Fibroblast of lung (primary cell): Measurements from ENCODE around the gene NTRK2.

Source experiments
- EZH2 ChIP-seq: IDR thresholded peaks from 2 replicates; pipeline ENCODE4 v1.5.1; 2012; ENCODE audit warnings: low read length, control low read depth, mild to moderate bottlenecking; ENCODE audit errors: missing control alignments
- TF ChIP-seq, protein P1 (sequence below), 2 donors: IDR thresholded peaks in 1 of 2; conservative IDR thresholded peaks in 1 of 2; 1 replicate in 1 of 2; 2 replicates in 1 of 2; pipeline ENCODE4 v1.5.1; 2011 to 2012; ENCODE audit warnings: low read length in 2 of 2, control low read depth in 1 of 2, inconsistent platforms in 1 of 2, low read depth in 1 of 2, mild to moderate bottlenecking in 1 of 2

DNA sequence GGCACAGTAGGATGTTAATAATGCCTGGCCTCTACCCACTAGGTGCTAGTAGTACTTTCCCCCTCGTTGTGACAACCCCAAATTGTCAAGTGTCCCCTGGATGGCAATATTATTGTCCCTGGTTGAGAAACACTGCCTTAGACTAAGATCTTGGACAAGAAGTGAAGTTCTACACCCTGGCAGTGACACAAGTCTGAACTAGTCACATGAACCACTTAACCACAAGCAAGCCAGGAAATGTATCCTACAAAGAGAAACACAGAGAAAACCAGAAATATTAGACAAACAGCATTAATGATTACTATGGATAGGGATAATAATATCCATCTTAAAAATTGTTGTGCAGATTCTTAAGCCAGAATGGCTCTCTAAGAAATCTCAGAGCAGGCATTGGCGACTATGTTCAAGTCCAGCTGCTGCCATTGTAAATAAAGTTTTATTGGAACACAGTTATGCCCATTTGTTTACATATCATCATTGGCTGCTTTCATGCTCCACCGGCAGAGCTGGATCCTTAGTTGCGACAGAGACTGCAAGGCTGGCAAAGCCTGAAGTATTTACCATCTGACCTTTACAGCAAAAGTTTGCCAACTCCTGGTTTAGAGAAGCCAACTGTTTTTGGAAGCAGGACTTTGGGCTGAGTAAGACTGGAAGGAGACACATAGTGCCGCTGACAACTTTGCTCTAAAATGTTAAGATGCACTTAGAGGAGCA lies 80.8 kb downstream of the NTRK2 start:
- TF ChIP-seq, protein P1, sequence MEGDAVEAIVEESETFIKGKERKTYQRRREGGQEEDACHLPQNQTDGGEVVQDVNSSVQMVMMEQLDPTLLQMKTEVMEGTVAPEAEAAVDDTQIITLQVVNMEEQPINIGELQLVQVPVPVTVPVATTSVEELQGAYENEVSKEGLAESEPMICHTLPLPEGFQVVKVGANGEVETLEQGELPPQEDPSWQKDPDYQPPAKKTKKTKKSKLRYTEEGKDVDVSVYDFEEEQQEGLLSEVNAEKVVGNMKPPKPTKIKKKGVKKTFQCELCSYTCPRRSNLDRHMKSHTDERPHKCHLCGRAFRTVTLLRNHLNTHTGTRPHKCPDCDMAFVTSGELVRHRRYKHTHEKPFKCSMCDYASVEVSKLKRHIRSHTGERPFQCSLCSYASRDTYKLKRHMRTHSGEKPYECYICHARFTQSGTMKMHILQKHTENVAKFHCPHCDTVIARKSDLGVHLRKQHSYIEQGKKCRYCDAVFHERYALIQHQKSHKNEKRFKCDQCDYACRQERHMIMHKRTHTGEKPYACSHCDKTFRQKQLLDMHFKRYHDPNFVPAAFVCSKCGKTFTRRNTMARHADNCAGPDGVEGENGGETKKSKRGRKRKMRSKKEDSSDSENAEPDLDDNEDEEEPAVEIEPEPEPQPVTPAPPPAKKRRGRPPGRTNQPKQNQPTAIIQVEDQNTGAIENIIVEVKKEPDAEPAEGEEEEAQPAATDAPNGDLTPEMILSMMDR (conservative IDR thresholded peaks at IDR 0.05 in 1 of 2, IDR thresholded peaks at IDR 0.05 in 1 of 2; ENCODE audit: low read depth in 1 of 2, low read length in 2 of 2), result no peak
- TF ChIP-seq EZH2, result no peak
